Panc1 (cell line): ENCODE data around the gene TOMM70. TPM values are rescaled to one million over a fixed set of nuclear protein-coding genes. Genes with fewer than 3 reads are reported as not detected.

Source experiments
- ATAC-seq: fragments of 200-7000 bp; cut with Tn5 transposase; 2 replicates; pipeline ENCODE4 v1.9.1; 2020; ENCODE audit warnings: mild to moderate bottlenecking, moderate library complexity
- BruUV-seq: library from RNA; stranded (reverse); fragments of 400-500 nt; replicated peaks from 2 replicates; lab custom pipeline; 2021; lab: Mats Ljungman, UMichigan
- CTCF ChIA-PET: fragments of 300-600 bp; sonication (Branson Sonifier 250); formaldehyde crosslinking; loops from one replicate; lab custom pipeline; 2022; ENCODE audit warnings: antibody characterized with exemption; lab: Charles Lee
- POLR2A ChIA-PET: fragments of 300-600 bp; sonication (Branson Sonifier 250); formaldehyde crosslinking; loops from one replicate; lab custom pipeline; 2022; ENCODE audit warnings: antibody characterized with exemption; lab: Charles Lee
- DNase-seq: peaks from one replicate; pipeline ENCODE4 v3.0.0-alpha.2; 2010; ENCODE audit warnings: low read depth, low spot score
- H3K27ac ChIP-seq: 2 replicates; pipeline ENCODE4 v1.5.1; 2011; ENCODE audit warnings: mild to moderate bottlenecking, low read length, inconsistent platforms
- H3K27me3 ChIP-seq: fragments of 200-500 bp; sonication (Bioruptor generic); 2 replicates; pipeline ENCODE4 v1.6.0; 2014; ENCODE audit warnings: low read length, inconsistent platforms; ENCODE audit not compliant: control insufficient read depth, insufficient read depth
- H3K36me3 ChIP-seq: fragments of 200-500 bp; sonication (Bioruptor generic); 2 replicates; pipeline ENCODE4 v1.5.1; 2014; ENCODE audit warnings: inconsistent platforms, mild to moderate bottlenecking, low read length, moderate library complexity; ENCODE audit not compliant: control insufficient read depth, insufficient read depth
- H3K4me1 ChIP-seq: 2 replicates; pipeline ENCODE4 v1.5.1; 2011; ENCODE audit warnings: inconsistent platforms, mild to moderate bottlenecking, low read length, moderate library complexity; ENCODE audit not compliant: control insufficient read depth, insufficient read depth
- H3K4me3 ChIP-seq, 2 experiments: 2 replicates each; pipeline ENCODE4 v1.5.1; 2011 to 2012; ENCODE audit warnings: low read depth in 2 of 2, low read length in 2 of 2, mild to moderate bottlenecking in 2 of 2, inconsistent platforms in 1 of 2, moderate library complexity in 1 of 2
- H3K9me3 ChIP-seq: fragments of 200-500 bp; sonication (Bioruptor generic); 2 replicates; pipeline ENCODE4 v1.5.1; 2014; ENCODE audit warnings: low read depth, mild to moderate bottlenecking, inconsistent platforms, low read length, moderate library complexity; ENCODE audit not compliant: control insufficient read depth, insufficient read depth
- CTCF ChIP-seq: fragments of 450-650 bp; IDR thresholded peaks from 2 replicates; pipeline ENCODE4 v1.5.1; 2017; ENCODE audit warnings: mild to moderate bottlenecking
- POLR2AphosphoS5 ChIP-seq: IDR thresholded peaks from 2 replicates; pipeline ENCODE4 v1.6.1; 2012; ENCODE audit warnings: mild to moderate bottlenecking, low read depth, low read length, moderate library complexity
- REST ChIP-seq, 2 experiments: IDR thresholded peaks; 2 replicates each; pipeline ENCODE4 v1.6.1; 2011 to 2012; ENCODE audit warnings: low read depth in 2 of 2, control low read depth in 1 of 2, low read length in 1 of 2, mild to moderate bottlenecking in 1 of 2, moderate library complexity in 1 of 2; ENCODE audit not compliant: insufficient read depth in 1 of 2
- SIN3A ChIP-seq: IDR thresholded peaks from 2 replicates; pipeline ENCODE4 v1.6.1; 2012; ENCODE audit warnings: low read depth, mild to moderate bottlenecking, low read length, moderate library complexity, borderline replicate concordance; ENCODE audit not compliant: insufficient read depth
- TCF7L2 ChIP-seq: IDR thresholded peaks from 2 replicates; pipeline ENCODE4 v1.6.1; 2011; ENCODE audit warnings: mild to moderate bottlenecking, low read depth, low read length, inconsistent platforms
- in situ Hi-C: cut with HindIII; loops from 2 replicates; pipeline ENCODE4 v1.10.0; 2016; ENCODE audit warnings: low sequenced_read_pairs, low pct_unique_long_range_greater_than_20kb
- intact Hi-C: fragments of 100-400 bp; cut with micrococcal nuclease; formaldehyde crosslinking; loops from one replicate; pipeline ENCODE4 v1.10.0; 2022; ENCODE audit not compliant: unreplicated experiment
- total RNA-seq: library from RNA; stranded (reverse); gene quantifications from one replicate; pipeline ENCODE4 v1.2.1, GENCODE V29; 2021; ENCODE audit not compliant: unreplicated experiment

The TOMM70 gene
- total RNA-seq, 1 experiment from 2014 or later = 55.7 TPM

GRCh38 chr3:100426067-100426682 lies 25.3 kb upstream of the TOMM70 start:
- Histone ChIP-seq H3K9me3 (no peaks in the 10 kb centered on the region), H3K4me1 (no peaks in the 10 kb centered on the region), H3K4me3 (no peak overlapping the region), H3K36me3 (no peaks in the 10 kb centered on the region), H3K27me3 (peaks cover 8% of the 10 kb centered on the region), H3K27ac (no peak overlapping the region)
- no peak for DNase-seq
- TF ChIP-seq SIN3A (no peak), REST (IDR thresholded peaks at IDR 0.05; ENCODE audit: insufficient read depth in 1 of 2, low read depth in 2 of 2, low read length in 1 of 2) (no peak), TCF7L2 (no peak), POLR2AphosphoS5 (no peak), CTCF (no peak)
- CTCF ChIA-PET = interaction anchor here (0.6 kb wide), 2 partner anchors 37 kb away, joined by 4 to 5 read pairs; no protein-coding TSS in a partner anchor
- BruUV-seq = no TSS peak
- in situ Hi-C loops (no loop called here), intact Hi-C loops (no loop called here)
- POLR2A ChIA-PET = interaction anchor here (1.2 kb wide), 1 partner anchor 25 kb away, joined by 7 read pairs; the partner anchor contains the start of genes LNP1 and TOMM70
- no peak for ATAC-seq

- no TSS peak for BruUV-seq
- in situ Hi-C loops = no loop called here
- Histone ChIP-seq H3K4me1 (no peaks in the 10 kb centered on the region), H3K27me3 (peaks cover 8% of the 10 kb centered on the region), H3K9me3 (no peaks in the 10 kb centered on the region), H3K36me3 (no peaks in the 10 kb centered on the region), H3K4me3 (no peak overlapping the region), H3K27ac (no peak overlapping the region)
- no peak for TF ChIP-seq REST (IDR thresholded peaks at IDR 0.05; ENCODE audit: insufficient read depth in 1 of 2, low read depth in 2 of 2, low read length in 1 of 2)
- TF ChIP-seq TCF7L2 = no peak
- no peak for TF ChIP-seq POLR2AphosphoS5
- no peak for TF ChIP-seq SIN3A
- no peak for TF ChIP-seq CTCF
- DNase-seq = no peak
- CTCF ChIA-PET = interaction anchor here (0.6 kb wide), 1 partner anchor 37 kb away, joined by 4 read pairs; no protein-coding TSS in a partner anchor
- POLR2A ChIA-PET = no interaction called here
- intact Hi-C loops = no loop called here
- no peak for ATAC-seq
Observed at GRCh38 chr3:100425316-100425715, 24.4 kb upstream of the TOMM70 start.
